Measurements from ENCODE around the gene SCFD2.

DNA sequence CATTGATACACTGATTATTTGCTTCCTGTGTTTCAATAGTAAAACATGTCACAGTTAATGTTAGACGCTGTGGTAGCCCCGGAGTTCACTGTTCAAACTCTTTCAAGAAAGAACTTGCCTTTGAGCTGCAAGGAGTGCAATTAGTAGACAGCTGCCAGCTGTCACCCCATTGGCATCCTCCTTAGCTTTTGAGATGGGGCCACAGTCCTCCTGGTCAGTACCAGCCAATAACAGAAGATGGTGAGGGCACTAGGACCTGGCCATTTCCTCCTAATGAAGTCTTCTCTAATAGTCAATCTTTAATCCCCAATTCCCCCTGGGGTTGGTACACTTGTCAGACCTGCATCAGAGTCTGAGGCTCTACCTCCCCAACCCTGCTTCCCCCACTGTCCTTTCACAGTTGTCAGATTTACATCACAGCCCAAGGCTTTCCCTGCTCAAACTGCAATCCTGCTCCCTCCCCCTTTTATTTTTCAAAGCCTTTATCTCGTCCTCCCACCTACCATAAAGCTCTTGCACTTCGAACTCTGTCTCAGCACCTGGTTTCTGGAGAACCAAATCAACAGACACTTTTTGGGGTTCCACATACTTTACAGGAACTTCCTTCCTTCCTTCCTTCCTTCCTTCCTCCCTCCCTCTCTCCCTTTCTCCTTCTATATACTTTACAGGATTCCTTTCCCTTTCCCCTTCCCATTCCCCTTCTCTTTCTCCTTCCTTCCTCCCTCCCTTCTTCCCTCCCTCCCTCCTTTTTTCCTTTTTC, 321.8 kb downstream of the SCFD2 start:
- TF ChIP-seq EZH2phosphoT487 (IDR thresholded peaks at IDR 0.05; ENCODE audit: borderline replicate concordance, low read depth) (no peak), CTCF (IDR thresholded peaks at IDR 0.05) (no peak), RAD21 (IDR thresholded peaks at IDR 0.05; ENCODE audit: low read length) (no peak), POLR2AphosphoS5 (IDR thresholded peaks at IDR 0.05; ENCODE audit: low read depth, low read length) (no peak), TAF1 (IDR thresholded peaks at IDR 0.05; ENCODE audit: borderline replicate concordance, low read depth, low read length) (no peak), EP300 (IDR thresholded peaks at IDR 0.05; ENCODE audit: borderline replicate concordance in 1 of 2, low read depth in 1 of 2, low read length in 1 of 2) (peak in 1 of 2 experiments; percentile 76; a peak in 1 of 4 replicates), MXI1 (IDR thresholded peaks at IDR 0.05; ENCODE audit: low read depth, low read length) (no peak), JUND (IDR thresholded peaks at IDR 0.05) (no peak), SIN3A (IDR thresholded peaks at IDR 0.05; ENCODE audit: borderline replicate concordance, low read depth, low read length) (no peak), MEF2A (IDR thresholded peaks at IDR 0.05; ENCODE audit: borderline replicate concordance, low read depth) (no peak), RCOR1 (IDR thresholded peaks at IDR 0.05; ENCODE audit: low read length) (no peak), FOXJ3 (CRISPR knock-in tag; IDR thresholded peaks at IDR 0.05) (0 out of 2 replicates have a peak, but pooled peaks have one; percentile 32)
- TF ChIP-seq, protein P1, sequence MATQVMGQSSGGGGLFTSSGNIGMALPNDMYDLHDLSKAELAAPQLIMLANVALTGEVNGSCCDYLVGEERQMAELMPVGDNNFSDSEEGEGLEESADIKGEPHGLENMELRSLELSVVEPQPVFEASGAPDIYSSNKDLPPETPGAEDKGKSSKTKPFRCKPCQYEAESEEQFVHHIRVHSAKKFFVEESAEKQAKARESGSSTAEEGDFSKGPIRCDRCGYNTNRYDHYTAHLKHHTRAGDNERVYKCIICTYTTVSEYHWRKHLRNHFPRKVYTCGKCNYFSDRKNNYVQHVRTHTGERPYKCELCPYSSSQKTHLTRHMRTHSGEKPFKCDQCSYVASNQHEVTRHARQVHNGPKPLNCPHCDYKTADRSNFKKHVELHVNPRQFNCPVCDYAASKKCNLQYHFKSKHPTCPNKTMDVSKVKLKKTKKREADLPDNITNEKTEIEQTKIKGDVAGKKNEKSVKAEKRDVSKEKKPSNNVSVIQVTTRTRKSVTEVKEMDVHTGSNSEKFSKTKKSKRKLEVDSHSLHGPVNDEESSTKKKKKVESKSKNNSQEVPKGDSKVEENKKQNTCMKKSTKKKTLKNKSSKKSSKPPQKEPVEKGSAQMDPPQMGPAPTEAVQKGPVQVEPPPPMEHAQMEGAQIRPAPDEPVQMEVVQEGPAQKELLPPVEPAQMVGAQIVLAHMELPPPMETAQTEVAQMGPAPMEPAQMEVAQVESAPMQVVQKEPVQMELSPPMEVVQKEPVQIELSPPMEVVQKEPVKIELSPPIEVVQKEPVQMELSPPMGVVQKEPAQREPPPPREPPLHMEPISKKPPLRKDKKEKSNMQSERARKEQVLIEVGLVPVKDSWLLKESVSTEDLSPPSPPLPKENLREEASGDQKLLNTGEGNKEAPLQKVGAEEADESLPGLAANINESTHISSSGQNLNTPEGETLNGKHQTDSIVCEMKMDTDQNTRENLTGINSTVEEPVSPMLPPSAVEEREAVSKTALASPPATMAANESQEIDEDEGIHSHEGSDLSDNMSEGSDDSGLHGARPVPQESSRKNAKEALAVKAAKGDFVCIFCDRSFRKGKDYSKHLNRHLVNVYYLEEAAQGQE (IDR thresholded peaks at IDR 0.05; ENCODE audit: low read depth, low read length) = no peak
- TF ChIP-seq, protein P2, sequence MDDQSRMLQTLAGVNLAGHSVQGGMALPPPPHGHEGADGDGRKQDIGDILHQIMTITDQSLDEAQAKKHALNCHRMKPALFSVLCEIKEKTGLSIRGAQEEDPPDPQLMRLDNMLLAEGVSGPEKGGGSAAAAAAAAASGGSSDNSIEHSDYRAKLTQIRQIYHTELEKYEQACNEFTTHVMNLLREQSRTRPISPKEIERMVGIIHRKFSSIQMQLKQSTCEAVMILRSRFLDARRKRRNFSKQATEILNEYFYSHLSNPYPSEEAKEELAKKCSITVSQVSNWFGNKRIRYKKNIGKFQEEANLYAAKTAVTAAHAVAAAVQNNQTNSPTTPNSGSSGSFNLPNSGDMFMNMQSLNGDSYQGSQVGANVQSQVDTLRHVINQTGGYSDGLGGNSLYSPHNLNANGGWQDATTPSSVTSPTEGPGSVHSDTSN (IDR thresholded peaks at IDR 0.05) = no peak
